Heart left ventricle (tissue), 16 donors: ENCODE data around the gene CNOT3. TPM values are rescaled to one million over a fixed set of nuclear protein-coding genes. Genes with fewer than 3 reads are reported as not detected.
A peak's percentile ranks its signal among the peaks of the same experiment; 100 is the strongest.

Experiments used
- ATAC-seq, 4 donors: fragments of 200-7000 bp; cut with Tn5 transposase; one replicate each; pipeline ENCODE4 v1.9.1; 2020 to 2022; ENCODE audit warnings: moderate library complexity in 4 of 4, mild to moderate bottlenecking in 3 of 4, moderate number of reproducible peaks in 1 of 4
- DNase-seq, 5 donors: peaks; one replicate each; pipeline ENCODE4 v3.0.0-alpha.2; 2020
- H3K27ac ChIP-seq, 12 donors: fragments of 200-600 bp; sonication (generic) in 4 of 12; one replicate each; pipeline versions ENCODE4 v1.5.0 to v1.8.0; 2016 to 2022; ENCODE audit warnings: mild to moderate bottlenecking in 2 of 12
- H3K27me3 ChIP-seq, 9 donors: fragments of 200-600 bp; sonication (generic) in 2 of 9; one replicate each; pipeline versions ENCODE4 v1.5.1 to v1.8.0; 2016 to 2022; ENCODE audit warnings: mild to moderate bottlenecking in 3 of 9
- H3K36me3 ChIP-seq, 9 donors: fragments of 200-600 bp; sonication (generic) in 2 of 9; one replicate each; pipeline versions ENCODE4 v1.5.0 to v1.8.0; 2018 to 2022; ENCODE audit warnings: mild to moderate bottlenecking in 2 of 9
- H3K4me1 ChIP-seq, 12 donors: fragments of 200-600 bp; sonication (generic) in 4 of 12; one replicate each; pipeline versions ENCODE4 v1.5.0 to v1.8.0; 2016 to 2022; ENCODE audit warnings: mild to moderate bottlenecking in 3 of 12
- H3K4me3 ChIP-seq, 12 donors: fragments of 200-600 bp; sonication (generic) in 4 of 12; one replicate each; pipeline versions ENCODE4 v1.5.0 to v1.8.0; 2017 to 2022; ENCODE audit warnings: mild to moderate bottlenecking in 9 of 12, moderate library complexity in 4 of 12
- H3K9me3 ChIP-seq, 12 donors: fragments of 200-600 bp; sonication (generic) in 4 of 12; one replicate each; pipeline versions ENCODE4 v1.5.0 to v1.8.0; 2016 to 2022; ENCODE audit warnings: mild to moderate bottlenecking in 1 of 12
- POLR2A ChIP-seq, 2 donors: fragments of 450-650 bp; IDR thresholded peaks; one replicate each; pipeline ENCODE4 v1.6.1; 2017; ENCODE audit warnings: antibody characterized with exemption in 2 of 2, mild to moderate bottlenecking in 2 of 2, moderate library complexity in 2 of 2
- WGBS, 4 donors: extraction: QIAGEN DNeasy Blood & Tissue Kit in 2 of 4; methylation state at CpG; one replicate each; pipeline versions ENCODE4 v1.1.5 to v1.1.7; 2013 to 2018; 5-methylcytosine and 5-hydroxymethylcytosine counted together
- intact Hi-C, 10 donors: fragments of 100-400 bp; cut with DNase I; formaldehyde crosslinking; loops; one replicate each; pipeline versions ENCODE4 v1.11.1 to v1.14.2; 2022
- polyA plus RNA-seq, 2 donors: library from polyadenylated mRNA; stranded (reverse); fragments of 200-250 nt; gene quantifications; one replicate each; pipeline ENCODE4 v1.2.3, GENCODE V29; 2013
- total RNA-seq, 9 donors: library from RNA; depleted of rRNA in 2 of 9; stranded (reverse); fragments of >200 nt in 2 of 9; fragmentation: NEBNext Ultra II Directional in 3 of 9; extraction: Animal tissue kit (Norgen Biotek cat#: 25700) in 3 of 9; gene quantifications; one replicate each; pipeline versions ENCODE4 v1.1.0 to v1.2.4, GENCODE V29; 2016 to 2023
- TF ChIP-seq, protein P1 (sequence below), 12 donors: fragments of 200-600 bp; sonication (generic) in 4 of 12; IDR thresholded peaks; one replicate each; pipeline versions ENCODE4 v1.5.0 to v1.8.0; 2018 to 2022; ENCODE audit warnings: antibody characterized with exemption in 12 of 12, mild to moderate bottlenecking in 5 of 12
- donor health status: ischemic (EF 13 %, LVEDD 7.1; RV severe dilation, severe dysfunction).
- donor health status: healthy with polysubstance abuse.
- donor health status: DM: no; HTN: yes; CAD: no.
- donor health status: DM: no; HTN: no; CAD: no.
- donor health status: ischemic (EF 25% LVEDD 6.9; RV normal size, moderate dysfunction).
- donor health status: ischemic (EF 25% LVEDD 5.7; RV mildly dilated, moderate dysfunction).
- donor health status: healthy.
- donor health status: DM: yes; HTN: yes; CAD: no.
- donor health status: ischemic (EF 35%, LVEDD 5.7; RV mildly dilated, moderate dysfunction).
- donor health status: nonischemic (EF 11% LVEDD 7.7; RV severe dilation, severe dysfunction).
- donor health status: DM: yes; HTN: yes; CAD: no.
- donor health status: PGD.
- donor health status: ischemic (EF 29% LVEDD 5.4; RV normal size, mild dysfunction).
- donor health status: nonischemic (EF 23%, LVEDD 6.1; RV moderate dilation, normal function).

CNOT3 gene
- total and polyA plus RNA-seq, 11 donors: 12.6 to 28.2 (median 18.1) TPM

DNA sequence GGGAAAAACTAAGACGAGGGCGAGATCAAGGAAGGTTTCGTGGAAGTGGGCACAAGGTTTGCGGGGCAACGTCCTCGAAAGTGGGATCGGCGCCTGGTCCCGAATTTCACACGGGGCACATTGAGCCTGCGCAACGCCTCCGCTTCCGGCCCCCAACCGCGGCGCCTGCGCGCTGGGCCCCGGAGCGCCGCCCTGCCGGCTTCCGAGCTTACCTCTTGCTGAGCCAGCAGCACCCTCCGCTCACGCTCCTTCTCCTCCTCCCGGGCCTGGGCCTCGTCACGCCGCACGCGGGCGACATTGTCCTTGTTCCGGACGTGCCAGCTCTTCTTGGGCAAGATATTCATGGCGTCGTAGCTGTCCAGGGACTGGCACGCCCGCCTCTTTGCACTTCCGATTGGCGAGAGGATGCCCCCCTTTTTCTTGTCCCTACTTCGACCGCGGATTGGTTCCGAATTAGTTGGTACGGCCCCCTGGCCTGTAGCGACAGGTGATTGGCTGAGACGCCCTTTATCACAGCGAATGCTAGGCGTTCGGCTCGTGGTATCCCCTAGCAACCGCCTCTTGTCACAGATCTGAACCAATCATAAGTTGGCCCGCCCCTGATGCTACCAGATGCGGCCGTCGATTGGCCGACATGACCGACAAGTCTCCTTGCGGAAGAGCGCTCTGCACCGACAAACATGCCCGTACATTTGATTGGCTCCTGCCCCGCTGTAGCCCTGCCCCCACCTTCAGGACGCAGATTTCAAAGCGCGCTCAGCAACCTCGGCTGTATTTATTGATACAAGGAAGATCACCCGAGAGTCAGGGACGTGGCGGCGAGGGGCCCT is 22.0 kb downstream of the CNOT3 start, which contains the start of gene LENG1:
LENG1 (minus strand) TSS at position 370 of the 830 bp plus-strand sequence; CDS start at position 344, 26 bp downstream.
- H3K36me3 ChIP-seq: peaks cover 0 to 39% (median 36%) of the 10 kb centered on the region in 9 donors
- 0 to 1% (median 1%) methylated on average over 49 to 72 of the region's 72 CpGs for WGBS, 4 donors
- H3K27ac ChIP-seq: peak within 1 kb of the TSS; percentile 89 to 99 (median 98)
- peaks cover 4 to 59% (median 34%) of the 10 kb centered on the region in 12 donors for H3K4me1 ChIP-seq
- TF ChIP-seq, protein P1, sequence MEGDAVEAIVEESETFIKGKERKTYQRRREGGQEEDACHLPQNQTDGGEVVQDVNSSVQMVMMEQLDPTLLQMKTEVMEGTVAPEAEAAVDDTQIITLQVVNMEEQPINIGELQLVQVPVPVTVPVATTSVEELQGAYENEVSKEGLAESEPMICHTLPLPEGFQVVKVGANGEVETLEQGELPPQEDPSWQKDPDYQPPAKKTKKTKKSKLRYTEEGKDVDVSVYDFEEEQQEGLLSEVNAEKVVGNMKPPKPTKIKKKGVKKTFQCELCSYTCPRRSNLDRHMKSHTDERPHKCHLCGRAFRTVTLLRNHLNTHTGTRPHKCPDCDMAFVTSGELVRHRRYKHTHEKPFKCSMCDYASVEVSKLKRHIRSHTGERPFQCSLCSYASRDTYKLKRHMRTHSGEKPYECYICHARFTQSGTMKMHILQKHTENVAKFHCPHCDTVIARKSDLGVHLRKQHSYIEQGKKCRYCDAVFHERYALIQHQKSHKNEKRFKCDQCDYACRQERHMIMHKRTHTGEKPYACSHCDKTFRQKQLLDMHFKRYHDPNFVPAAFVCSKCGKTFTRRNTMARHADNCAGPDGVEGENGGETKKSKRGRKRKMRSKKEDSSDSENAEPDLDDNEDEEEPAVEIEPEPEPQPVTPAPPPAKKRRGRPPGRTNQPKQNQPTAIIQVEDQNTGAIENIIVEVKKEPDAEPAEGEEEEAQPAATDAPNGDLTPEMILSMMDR (IDR thresholded peaks at IDR 0.05): peak in 10 of 12 donors; percentile 30 to 68 (median 40)
- peak in 1 of 2 donors; percentile 77 for TF ChIP-seq POLR2A (IDR thresholded peaks at IDR 0.05)
- ATAC-seq (peak; percentile 92 to 98 (median 96)), DNase-seq (peak; percentile 98 to 100 (median 100))
- intact Hi-C loops: loop anchor here in 1 of 10 donors (1.0 kb wide), 1 partner anchor 22 kb away; the partner anchor contains the start of gene CNOT3
- peaks cover 0 to 6% (median 0%) of the 10 kb centered on the region in 9 donors for H3K27me3 ChIP-seq
- peak within 1 kb of the TSS; percentile 47 to 96 (median 78) for H3K4me3 ChIP-seq
- no peaks in the 10 kb centered on the region for H3K9me3 ChIP-seq

DNA sequence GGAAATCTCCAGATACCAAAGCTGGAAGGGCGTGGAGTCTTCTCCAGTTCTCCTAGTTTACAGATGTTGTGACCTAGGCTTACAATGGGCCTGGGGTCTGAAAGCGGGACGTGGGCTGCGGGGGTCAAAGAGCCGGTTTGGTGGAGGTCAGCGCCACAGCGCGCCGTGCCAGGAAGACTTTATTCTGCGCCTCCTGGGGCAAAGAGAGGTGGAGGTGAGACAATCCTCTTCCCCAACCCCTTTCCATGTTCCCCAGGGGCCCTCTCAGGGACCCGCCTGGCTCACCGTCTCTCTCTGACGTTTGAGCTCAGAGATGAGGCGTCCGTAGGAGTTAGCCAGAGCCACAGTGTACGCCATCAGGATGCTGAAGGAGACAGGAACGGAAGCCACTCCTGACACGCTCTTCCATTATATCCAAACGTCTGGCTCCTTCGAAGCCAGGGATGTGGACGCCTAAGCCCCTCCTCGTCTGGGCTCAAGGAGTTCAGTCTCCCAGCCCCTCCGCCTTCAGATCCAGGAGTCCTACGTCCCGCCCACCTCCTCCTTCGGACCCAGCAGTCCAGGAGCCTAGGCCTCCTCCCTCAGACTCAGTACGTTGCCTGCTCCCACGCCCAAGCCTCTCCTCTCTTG is 22.7 kb downstream of the CNOT3 start:
- TF ChIP-seq POLR2A (IDR thresholded peaks at IDR 0.05): no peak
- TF ChIP-seq, protein P1 (IDR thresholded peaks at IDR 0.05): no peak
- 0 to 3% (median 2%) methylated on average over 12 to 28 of the region's 28 CpGs for WGBS, 4 donors
- H3K36me3 ChIP-seq: peaks cover 0 to 32% (median 28%) of the 10 kb centered on the region in 9 donors
- ATAC-seq (no peak), DNase-seq (no peak)
- peak overlapping the region in 11 of 12 donors; percentile 43 to 98 (median 84) for H3K27ac ChIP-seq
- no peaks in the 10 kb centered on the region for H3K9me3 ChIP-seq
- intact Hi-C loops: no loop called here
- peak overlapping the region; percentile 20 to 96 (median 68) for H3K4me3 ChIP-seq
- peaks cover 4 to 57% (median 36%) of the 10 kb centered on the region in 12 donors for H3K4me1 ChIP-seq
- peaks cover 0 to 13% (median 0%) of the 10 kb centered on the region in 9 donors for H3K27me3 ChIP-seq

DNA sequence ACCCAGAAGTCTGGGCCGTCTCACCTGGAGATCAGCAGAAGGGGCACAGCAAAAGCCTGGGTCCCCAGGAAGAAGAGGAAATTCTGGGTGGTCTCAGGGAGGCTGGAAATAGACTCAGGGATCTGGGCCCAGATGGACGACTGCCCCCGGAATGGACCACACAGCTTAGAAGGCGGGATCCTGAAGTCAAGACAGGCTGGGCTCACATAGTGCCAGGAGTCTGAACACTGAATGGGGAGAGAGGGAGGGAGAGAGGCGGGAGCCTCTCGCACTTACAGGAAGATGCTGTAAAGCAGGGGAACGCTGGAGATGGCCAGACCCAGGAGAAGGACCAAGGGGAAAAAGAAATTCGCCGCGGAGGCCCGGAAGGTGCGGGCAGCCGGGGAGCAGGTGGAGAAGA is 23.3 kb downstream of the CNOT3 start:
- peaks cover 4 to 57% (median 36%) of the 10 kb centered on the region in 12 donors for H3K4me1 ChIP-seq

More for the DNA sequence above, 23.3 kb downstream of the CNOT3 start:
- 50 to 55% (median 52%) methylated on average over 12 to 13 of the region's 13 CpGs for WGBS, 4 donors
- H3K9me3 ChIP-seq: no peaks in the 10 kb centered on the region
- peaks cover 0 to 26% (median 23%) of the 10 kb centered on the region in 9 donors for H3K36me3 ChIP-seq
- no peak for DNase-seq
- ATAC-seq: no peak
- no peak for TF ChIP-seq POLR2A (IDR thresholded peaks at IDR 0.05)
- TF ChIP-seq, protein P1 (IDR thresholded peaks at IDR 0.05): no peak
- peaks cover 0 to 16% (median 0%) of the 10 kb centered on the region in 9 donors for H3K27me3 ChIP-seq
- intact Hi-C loops: no loop called here
- peak overlapping the region in 5 of 12 donors; percentile 43 to 89 (median 81) for H3K27ac ChIP-seq
- peak overlapping the region in 9 of 12 donors; percentile 50 to 84 (median 71) for H3K4me3 ChIP-seq
